T-helper 17 cell (primary cell): Measurements from ENCODE around the gene ZGPAT. TPM values are rescaled to one million over a fixed set of nuclear protein-coding genes. Genes with fewer than 3 reads are reported as not detected.

Experiments
- ATAC-seq: fragments of 150-1000 bp; cut with Tn5 transposase; 2 replicates; pipeline ENCODE4 v1.10.0; 2021; ENCODE audit warnings: mild to moderate bottlenecking, moderate library complexity
- DNase-seq, 3 donors: peaks; one replicate each; pipeline versions ENCODE4 v3.0.0 to v3.0.0-alpha.2; 2020 to 2021
- H3K9me3 ChIP-seq: one replicate; pipeline ENCODE4 v1.7.0; 2013; ENCODE audit warnings: low read length, mild to moderate bottlenecking; ENCODE audit not compliant: control insufficient read depth, poor library complexity, severe bottlenecking
- H3K27ac Mint-ChIP-seq: one replicate; pipeline ENCODE4 v1.8.0; 2022; ENCODE audit warnings: mild to moderate bottlenecking, moderate library complexity, mixed read lengths
- H3K27me3 Mint-ChIP-seq: one replicate; pipeline ENCODE4 v1.8.0; 2022; ENCODE audit warnings: mixed read lengths
- H3K36me3 Mint-ChIP-seq: one replicate; pipeline ENCODE4 v1.8.0; 2022; ENCODE audit warnings: low read depth, mixed read lengths
- H3K4me1 Mint-ChIP-seq: one replicate; pipeline ENCODE4 v1.8.0; 2022; ENCODE audit warnings: mild to moderate bottlenecking, mixed read lengths
- H3K4me3 Mint-ChIP-seq: one replicate; pipeline ENCODE4 v1.8.0; 2022; ENCODE audit warnings: mild to moderate bottlenecking, moderate library complexity, mixed read lengths
- total RNA-seq, 4 donors: library from RNA in 2 of 4; stranded (reverse) in 2 of 4; gene quantifications; one replicate each; pipeline ENCODE4 v1.2.3 and lab custom pipeline; 2022 to 2026

Gene ZGPAT
- total RNA-seq, 2 donors from 2014 or later, result 35.0 to 39.8 TPM

DNA sequence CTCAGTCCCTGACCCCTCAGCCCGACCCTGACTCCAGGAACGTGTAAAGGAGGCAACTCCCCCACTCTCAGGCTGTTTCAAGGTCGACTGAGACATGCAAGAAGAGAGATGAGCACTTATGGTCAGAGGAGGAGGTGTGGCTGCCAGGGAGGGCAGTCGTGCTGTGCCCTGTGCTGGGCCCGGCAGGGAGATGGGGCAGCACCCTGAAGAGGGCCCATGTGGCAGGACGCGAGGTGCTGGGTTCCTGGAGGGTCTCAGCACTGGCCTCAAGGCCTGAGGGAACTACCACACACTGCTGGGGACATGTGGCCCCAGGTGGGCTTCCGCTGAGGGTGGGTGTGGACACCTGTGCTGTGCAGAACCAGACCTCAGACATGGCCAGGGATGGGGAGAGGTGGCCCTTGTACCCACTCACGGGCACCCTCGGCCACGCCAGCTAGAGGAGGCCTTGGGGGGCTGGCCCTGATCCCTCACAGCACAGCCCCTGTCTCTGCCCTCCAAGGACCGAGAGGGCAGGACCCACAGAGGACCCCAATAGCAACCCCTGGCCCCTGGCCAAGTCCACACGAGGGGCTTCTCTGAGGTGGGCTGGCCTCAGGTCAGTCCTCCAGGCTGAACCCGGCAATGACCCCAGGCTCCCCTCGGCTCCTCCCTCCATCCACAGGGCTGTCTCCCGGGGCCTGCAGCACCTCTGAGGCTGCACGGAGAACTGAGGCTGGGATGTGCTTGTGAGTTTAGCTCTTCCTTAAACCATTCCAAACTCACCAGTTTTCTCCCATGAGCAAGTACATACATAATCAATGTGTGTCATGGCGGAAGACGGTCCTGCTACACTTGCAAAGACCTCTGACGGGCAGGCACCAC is 40.5 kb downstream of the ZGPAT start:
- Mint-ChIP-seq H3K27ac (peak overlapping the region; percentile 75), H3K36me3 (no peaks in the 10 kb centered on the region), H3K4me1 (peaks cover 9% of the 10 kb centered on the region), H3K27me3 (no peaks in the 10 kb centered on the region), H3K4me3 (no peak overlapping the region)
- H3K9me3 ChIP-seq, result no peaks in the 10 kb centered on the region
- ATAC-seq (no peak), DNase-seq (no peak)

DNA sequence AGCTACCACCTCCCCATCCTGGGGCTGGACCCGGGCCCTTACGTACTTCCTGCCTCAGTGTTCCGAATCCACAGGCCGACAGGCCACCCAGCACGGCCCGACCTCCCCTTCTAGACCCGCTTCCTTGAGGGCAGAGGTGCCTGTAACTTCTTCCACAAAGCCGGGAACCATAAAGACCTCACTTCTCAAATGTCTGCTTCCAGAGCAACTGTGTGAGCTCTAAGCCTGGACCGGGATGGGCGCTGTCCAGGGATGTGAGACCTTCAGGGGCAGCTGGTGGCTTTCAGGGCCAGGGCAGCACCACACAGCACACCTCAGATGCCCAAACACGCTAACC is 41.1 kb downstream of the ZGPAT start:
- no peak overlapping the region for H3K4me3 Mint-ChIP-seq
- H3K27ac Mint-ChIP-seq, result peak overlapping the region; percentile 75
- H3K9me3 ChIP-seq, result no peaks in the 10 kb centered on the region
- no peaks in the 10 kb centered on the region for H3K27me3 Mint-ChIP-seq
- peaks cover 9% of the 10 kb centered on the region for H3K4me1 Mint-ChIP-seq
- ATAC-seq (no peak), DNase-seq (no peak)
- H3K36me3 Mint-ChIP-seq, result no peaks in the 10 kb centered on the region

DNA sequence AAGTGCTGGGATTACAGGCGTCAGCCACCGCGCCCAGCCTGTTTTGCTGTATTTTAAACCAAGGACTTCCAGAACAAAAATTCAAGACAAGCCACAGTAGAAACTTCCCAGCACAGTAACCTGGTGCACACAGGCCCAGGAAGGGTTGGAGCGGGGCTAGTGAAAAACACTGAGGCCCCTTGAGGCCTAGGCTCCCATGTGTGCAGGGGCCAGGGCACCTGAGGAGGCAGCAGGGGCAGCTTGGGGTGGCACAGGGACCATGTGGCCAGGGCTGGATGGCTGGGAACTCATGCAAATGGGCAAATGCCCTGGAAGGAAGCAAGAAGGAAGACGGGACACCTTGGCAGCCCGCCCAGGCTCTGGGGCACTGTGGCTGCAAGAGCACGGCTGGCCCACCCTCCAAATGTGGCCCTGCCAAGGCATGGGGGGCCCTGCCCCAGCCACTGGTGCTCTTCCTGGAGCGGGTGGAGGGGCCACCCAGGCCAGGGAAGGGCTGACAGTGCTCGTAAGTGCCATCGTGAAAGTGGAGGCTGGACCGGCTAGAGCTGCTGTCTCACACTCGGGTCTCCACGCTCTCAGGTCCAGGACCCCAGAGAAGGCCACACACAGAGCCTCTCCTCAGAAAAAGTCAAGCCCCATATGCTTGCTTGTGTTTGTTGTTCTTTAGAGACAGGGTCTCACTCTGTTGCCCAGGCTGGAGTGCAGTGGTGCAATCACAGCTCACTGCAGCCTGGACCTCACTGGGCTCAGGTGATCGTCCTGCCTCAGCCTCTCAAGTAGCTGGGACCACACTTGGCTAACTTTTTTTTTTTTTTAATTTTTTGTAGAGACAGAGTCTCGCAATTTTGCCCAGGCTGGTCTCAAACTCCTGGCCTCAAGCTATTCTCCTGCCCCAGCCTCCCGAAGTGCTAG is 42.0 kb downstream of the ZGPAT start:
- DNase-seq, result no peak
- no peak for ATAC-seq
- no peaks in the 10 kb centered on the region for H3K36me3 Mint-ChIP-seq
- H3K4me1 Mint-ChIP-seq, result peaks cover 8% of the 10 kb centered on the region
- peak overlapping the region; percentile 75 for H3K27ac Mint-ChIP-seq
- peak overlapping the region; percentile 12 for H3K4me3 Mint-ChIP-seq
- no peaks in the 10 kb centered on the region for H3K9me3 ChIP-seq
- no peaks in the 10 kb centered on the region for H3K27me3 Mint-ChIP-seq

DNA sequence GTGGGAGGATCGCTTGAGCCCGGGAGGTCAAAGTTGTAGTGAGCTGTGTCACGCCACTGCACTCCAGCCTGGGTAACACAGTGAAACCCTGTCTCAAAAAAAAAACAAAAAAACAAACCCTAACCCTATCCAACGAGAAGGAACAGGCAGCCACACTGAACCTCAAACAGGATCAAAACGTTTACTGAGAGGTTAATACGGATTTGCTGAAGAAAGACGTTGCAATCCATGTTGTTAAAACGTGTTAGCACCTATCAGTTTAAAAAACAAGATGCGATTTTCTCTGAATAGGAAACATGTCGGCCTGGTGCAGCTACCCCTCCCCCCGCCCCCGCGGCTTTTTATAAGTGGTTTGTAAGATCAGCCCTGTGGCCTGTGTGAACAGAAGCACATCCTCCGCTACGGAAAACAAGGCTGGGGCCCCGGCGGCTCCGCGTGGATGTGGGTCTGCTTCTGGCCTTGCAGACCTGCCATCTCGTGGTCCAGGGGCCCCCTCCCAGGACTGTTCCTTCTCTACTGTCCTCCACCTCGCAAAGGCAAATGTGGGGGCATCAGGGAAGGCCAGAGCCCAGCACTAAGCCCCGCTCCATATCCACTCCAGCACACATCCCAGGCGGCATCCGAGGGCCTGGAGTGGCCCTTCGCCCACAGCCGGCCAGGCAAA is 43.1 kb downstream of the ZGPAT start:
- peak overlapping the region; percentile 61 for H3K27ac Mint-ChIP-seq
- no peaks in the 10 kb centered on the region for H3K9me3 ChIP-seq
- H3K27me3 Mint-ChIP-seq, result no peaks in the 10 kb centered on the region
- H3K4me3 Mint-ChIP-seq, result peak overlapping the region; percentile 76
- DNase-seq, result peak in 1 of 3 donors; percentile 37
- H3K4me1 Mint-ChIP-seq, result peaks cover 8% of the 10 kb centered on the region
- peak; percentile 94 for ATAC-seq
- no peaks in the 10 kb centered on the region for H3K36me3 Mint-ChIP-seq

DNA sequence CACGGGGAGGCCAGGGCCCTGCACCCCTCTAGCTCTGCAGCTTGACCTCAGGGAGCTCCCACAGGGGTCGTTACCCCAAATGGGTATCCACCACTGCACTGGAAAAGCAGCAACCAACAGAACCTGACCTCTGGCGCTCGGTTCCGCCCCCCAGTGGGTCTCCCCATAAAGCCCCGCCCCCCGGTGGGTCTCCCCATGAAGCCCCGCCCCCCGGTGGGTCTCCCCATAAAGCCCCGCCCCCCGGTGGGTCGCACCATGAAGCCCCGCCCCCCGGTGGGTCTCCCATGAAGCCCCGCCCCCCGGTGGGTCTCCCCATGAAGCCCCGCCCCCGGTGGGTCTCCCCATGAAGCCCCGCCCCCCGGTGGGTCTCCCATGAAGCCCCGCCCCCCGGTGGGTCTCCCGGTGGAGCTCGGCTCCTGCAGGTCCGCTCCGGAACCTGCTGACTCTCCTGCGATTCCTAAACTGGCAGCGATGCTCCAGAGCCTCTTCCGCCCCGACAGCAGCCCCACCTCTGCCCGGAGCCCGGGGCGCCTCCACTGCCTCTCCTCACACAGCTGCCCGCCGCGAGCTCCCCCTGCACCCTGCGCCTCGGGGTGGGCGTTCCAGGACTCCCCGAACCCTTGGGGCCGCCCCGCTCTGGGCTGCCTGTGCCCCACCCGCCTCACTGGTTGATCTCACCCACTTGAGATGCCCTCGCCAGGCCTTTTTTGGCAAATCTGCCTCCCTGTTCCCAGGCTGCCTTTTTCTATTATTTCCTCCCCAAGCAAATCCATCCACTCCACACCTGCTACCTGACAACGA is 43.8 kb downstream of the ZGPAT start:
- DNase-seq, result no peak
- Mint-ChIP-seq H3K27me3 (no peaks in the 10 kb centered on the region), H3K27ac (peak overlapping the region; percentile 61), H3K36me3 (no peaks in the 10 kb centered on the region), H3K4me3 (peak overlapping the region; percentile 76), H3K4me1 (peaks cover 11% of the 10 kb centered on the region)
- ATAC-seq, result peak; percentile 20
- no peaks in the 10 kb centered on the region for H3K9me3 ChIP-seq

DNA sequence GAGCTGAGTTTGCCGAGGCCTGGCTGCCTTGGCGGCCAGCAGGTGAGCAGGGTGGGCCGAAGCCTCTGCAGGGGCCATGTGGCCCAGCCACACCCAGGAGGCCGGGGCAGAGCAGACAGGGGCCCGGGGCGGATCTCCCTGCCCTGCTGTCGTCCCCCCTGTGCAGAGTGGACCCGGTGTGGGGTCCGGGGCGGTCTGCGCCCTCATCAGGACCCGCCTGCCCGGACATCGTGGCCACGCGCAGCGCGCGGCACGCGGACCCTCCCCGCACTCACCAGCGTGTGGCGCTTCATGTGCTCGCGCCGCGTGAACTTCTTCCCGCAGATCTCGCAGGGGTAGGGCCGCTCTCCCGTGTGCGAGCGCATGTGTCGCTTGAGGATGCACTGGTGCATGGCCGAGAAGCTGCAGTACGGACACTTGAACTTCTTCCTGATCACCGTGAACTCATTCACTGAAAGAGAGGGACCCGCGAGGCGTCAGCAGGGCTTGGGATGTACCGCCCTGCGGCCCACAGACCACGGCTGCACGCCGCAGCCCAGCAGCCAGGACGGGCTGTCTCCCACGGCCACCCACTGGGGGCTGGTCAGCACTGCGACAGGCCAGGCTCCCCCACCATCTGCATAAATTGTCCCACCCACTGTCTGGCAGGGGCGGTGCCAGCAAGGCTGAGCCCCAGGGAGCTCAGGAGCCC is 44.7 kb downstream of the ZGPAT start:
- DNase-seq (no peak), ATAC-seq (no peak)
- H3K9me3 ChIP-seq, result no peaks in the 10 kb centered on the region
- Mint-ChIP-seq H3K36me3 (no peaks in the 10 kb centered on the region), H3K27ac (no peak overlapping the region), H3K27me3 (no peaks in the 10 kb centered on the region), H3K4me3 (no peak overlapping the region), H3K4me1 (peaks cover 14% of the 10 kb centered on the region)

DNA sequence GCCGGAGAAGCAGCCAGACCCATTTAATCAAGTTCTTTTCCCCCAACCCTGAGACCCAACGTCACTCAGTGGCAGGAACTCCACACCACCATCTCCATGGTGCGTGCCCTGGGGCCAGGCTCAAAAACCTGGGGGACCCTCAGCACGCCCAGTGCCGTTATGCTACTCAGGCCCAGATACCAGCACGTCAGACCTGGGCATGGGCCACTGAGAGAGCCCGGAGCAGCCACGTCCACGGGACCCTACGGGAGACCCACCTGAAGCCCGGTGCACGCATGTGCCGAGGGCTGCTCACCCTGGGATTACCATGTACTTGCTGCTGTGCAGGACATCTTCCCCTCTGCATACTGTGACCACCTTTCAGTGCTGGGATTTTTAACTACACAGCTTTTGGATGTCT is 45.5 kb downstream of the ZGPAT start:
- peaks cover 14% of the 10 kb centered on the region for H3K4me1 Mint-ChIP-seq
- H3K4me3 Mint-ChIP-seq, result no peak overlapping the region
- H3K27ac Mint-ChIP-seq, result no peak overlapping the region

DNA sequence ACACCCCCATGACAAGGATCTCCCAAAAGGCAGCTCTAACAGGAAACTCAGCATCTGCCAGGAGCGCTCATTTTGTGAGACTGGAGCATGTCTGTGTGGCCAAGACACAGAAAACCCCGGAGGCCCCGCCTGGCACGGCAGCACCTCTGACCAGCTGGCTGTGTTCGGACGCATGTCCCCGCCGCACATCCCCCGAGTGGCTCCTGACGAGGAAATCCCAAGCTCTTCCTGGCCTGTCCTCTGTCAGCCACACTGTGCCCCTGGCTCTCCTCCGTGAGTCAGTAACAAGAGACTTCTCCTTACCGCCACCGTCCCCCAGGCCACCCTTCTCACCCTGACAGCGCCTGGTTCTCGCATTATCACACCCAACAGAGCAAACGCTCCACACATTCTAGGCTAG is 46.2 kb downstream of the ZGPAT start:
- Mint-ChIP-seq H3K36me3 (no peaks in the 10 kb centered on the region), H3K27me3 (no peaks in the 10 kb centered on the region), H3K4me3 (no peak overlapping the region), H3K27ac (no peak overlapping the region), H3K4me1 (peaks cover 14% of the 10 kb centered on the region)
- no peaks in the 10 kb centered on the region for H3K9me3 ChIP-seq
- no peak for DNase-seq
- ATAC-seq, result no peak

More for the DNA sequence above, 45.5 kb downstream of the ZGPAT start:
- ATAC-seq (no peak), DNase-seq (no peak)
- no peaks in the 10 kb centered on the region for H3K27me3 Mint-ChIP-seq
- no peaks in the 10 kb centered on the region for H3K9me3 ChIP-seq
- no peaks in the 10 kb centered on the region for H3K36me3 Mint-ChIP-seq

DNA sequence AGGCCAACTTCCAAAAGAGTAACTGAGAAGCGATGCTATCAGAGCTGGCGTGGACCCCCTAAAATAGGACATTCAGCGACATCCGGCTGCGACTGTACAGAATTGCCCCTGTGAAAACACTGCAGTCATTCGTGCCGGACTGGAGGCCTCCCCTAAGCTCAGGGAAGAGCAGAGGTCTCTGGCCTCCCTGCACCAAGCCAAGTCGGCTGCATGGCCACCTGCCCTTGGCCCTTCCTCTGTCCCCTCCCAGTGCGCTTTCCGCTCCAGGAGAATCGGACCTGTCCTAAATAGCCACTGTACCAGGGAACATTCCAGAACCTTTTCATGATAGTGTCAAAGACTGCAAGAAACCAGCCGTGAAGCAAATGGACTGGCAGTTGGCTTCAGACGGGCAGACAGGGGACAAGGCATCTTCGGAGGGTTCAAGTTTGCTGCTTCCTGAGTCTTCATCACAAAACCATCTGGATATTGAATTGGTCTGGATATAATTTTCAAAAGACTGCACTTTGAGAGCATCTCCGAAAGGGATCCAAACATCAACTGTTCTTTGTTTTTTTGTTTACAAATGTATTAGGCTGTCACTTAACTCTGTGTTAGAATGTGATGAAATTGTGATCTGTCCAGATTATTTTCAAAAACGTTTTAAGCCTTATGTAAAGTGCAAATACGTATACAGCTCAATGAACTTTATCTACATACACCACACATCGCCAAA is 48.3 kb downstream of the ZGPAT start:
- H3K27me3 Mint-ChIP-seq, result no peaks in the 10 kb centered on the region
- H3K27ac Mint-ChIP-seq, result no peak overlapping the region
- no peaks in the 10 kb centered on the region for H3K9me3 ChIP-seq
- no peaks in the 10 kb centered on the region for H3K36me3 Mint-ChIP-seq
- ATAC-seq, result no peak
- no peak for DNase-seq
- H3K4me3 Mint-ChIP-seq, result no peak overlapping the region
- peaks cover 13% of the 10 kb centered on the region for H3K4me1 Mint-ChIP-seq

DNA sequence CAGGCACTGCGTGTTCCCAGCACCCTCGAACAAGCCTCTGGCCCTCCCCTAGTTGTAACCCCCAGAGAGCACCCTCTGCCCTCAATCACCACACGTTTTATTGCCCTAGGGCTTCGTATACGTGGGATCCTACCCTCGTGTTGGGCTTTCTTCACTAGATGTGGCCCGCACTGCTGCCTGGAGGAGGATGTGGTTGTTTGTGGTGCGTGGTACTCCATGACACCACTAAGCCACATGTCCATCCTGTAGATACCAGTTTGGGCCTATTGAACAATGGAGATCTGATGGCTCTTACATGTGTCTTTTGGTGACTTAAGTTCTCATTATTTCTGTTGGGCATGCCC is 48.8 kb downstream of the ZGPAT start:
- Mint-ChIP-seq H3K27me3 (no peaks in the 10 kb centered on the region), H3K4me1 (peaks cover 10% of the 10 kb centered on the region), H3K27ac (no peak overlapping the region), H3K36me3 (no peaks in the 10 kb centered on the region), H3K4me3 (no peak overlapping the region)
- H3K9me3 ChIP-seq, result no peaks in the 10 kb centered on the region
- DNase-seq (no peak), ATAC-seq (no peak)

DNA sequence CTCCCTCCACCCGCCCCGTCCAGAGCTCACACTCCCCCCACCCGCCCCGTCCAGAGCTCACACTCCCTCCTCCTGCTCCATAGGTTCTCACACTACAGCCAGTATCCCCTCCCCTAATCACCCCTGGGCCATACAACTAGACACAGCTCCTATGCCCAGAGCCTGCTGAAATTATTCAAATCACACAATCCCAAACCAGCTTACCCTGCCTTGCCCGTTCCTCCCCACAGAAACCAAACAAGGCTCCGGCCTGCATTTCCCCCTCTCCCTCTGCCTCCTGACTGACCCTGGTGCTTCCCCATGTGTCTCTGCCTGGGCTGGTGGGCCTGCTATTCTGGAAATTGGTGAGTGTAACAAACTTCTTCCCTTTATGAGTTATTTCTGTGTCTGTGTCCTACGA is 50.3 kb downstream of the ZGPAT start:
- H3K4me3 Mint-ChIP-seq, result no peak overlapping the region
- H3K27ac Mint-ChIP-seq, result no peak overlapping the region
- H3K9me3 ChIP-seq, result no peaks in the 10 kb centered on the region
- DNase-seq, result no peak
- H3K36me3 Mint-ChIP-seq, result no peaks in the 10 kb centered on the region
- H3K4me1 Mint-ChIP-seq, result peaks cover 10% of the 10 kb centered on the region
- no peak for ATAC-seq
- H3K27me3 Mint-ChIP-seq, result no peaks in the 10 kb centered on the region

DNA sequence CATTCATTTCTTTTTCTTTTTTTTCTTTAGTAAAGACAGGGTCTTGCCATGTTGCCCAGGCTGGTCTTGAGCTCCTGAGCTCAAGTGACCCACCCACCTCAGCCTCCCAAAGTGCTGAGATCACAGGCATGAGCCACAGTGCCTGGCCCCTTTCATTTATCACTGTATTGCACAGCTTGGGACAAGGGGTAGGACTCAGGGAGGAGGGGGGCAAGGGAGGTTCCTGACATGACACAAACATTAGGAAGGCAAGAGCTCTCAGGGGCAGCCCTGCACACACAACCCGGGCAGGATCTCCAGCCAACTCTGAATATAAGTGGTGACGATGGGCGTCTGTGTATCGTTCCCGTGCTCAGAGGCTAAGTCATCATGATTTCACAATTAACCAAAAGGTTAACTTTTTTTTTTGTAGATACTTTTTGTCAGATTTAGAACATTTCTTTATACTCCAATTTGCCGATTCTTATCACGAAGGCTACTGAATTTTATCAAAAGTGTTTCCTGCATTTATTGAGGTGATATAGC is 51.6 kb downstream of the ZGPAT start:
- no peak overlapping the region for H3K27ac Mint-ChIP-seq
- H3K36me3 Mint-ChIP-seq, result no peaks in the 10 kb centered on the region
- no peak for DNase-seq
- ATAC-seq, result no peak
- H3K27me3 Mint-ChIP-seq, result no peaks in the 10 kb centered on the region
- H3K4me1 Mint-ChIP-seq, result peaks cover 8% of the 10 kb centered on the region
- no peak overlapping the region for H3K4me3 Mint-ChIP-seq
- H3K9me3 ChIP-seq, result no peaks in the 10 kb centered on the region
